Kidney capillary endothelial cell (primary cell): Measurements from ENCODE around the gene EZR.
A peak's percentile ranks its signal among the peaks of the same experiment; 100 is the strongest.

Source experiments
- DNase-seq: peaks from one replicate; pipeline ENCODE4 v3.0.0-alpha.2; 2018; ENCODE audit warnings: low spot score

Gene EZR

GRCh38 chr6:158817728-158818580, 1.2 kb downstream of the EZR start:
- peak; percentile 60 for DNase-seq

GRCh38 chr6:158816803-158817727, 2.1 kb downstream of the EZR start:
- no peak for DNase-seq

- DNase-seq, result no peak
These were observed 2.8 kb downstream of the EZR start for GRCh38 chr6:158816329-158816728.

- DNase-seq, result no peak
These were observed 3.3 kb downstream of the EZR start for GRCh38 chr6:158815907-158816306.

- DNase-seq, result no peak
These were observed 3.8 kb downstream of the EZR start for GRCh38 chr6:158815379-158815724.

- no peak for DNase-seq
These were observed 6.1 kb downstream of the EZR start for GRCh38 chr6:158813032-158813431.

GRCh38 chr6:158812611-158813010, 6.6 kb downstream of the EZR start:
- DNase-seq, result no peak

- no peak for DNase-seq
These were observed 8.7 kb downstream of the EZR start for GRCh38 chr6:158810155-158811095.

- DNase-seq, result no peak
These were observed 10.1 kb downstream of the EZR start for GRCh38 chr6:158808941-158809678.

GRCh38 chr6:158808442-158808833, 10.7 kb downstream of the EZR start:
- no peak for DNase-seq

GRCh38 chr6:158807515-158808441, 11.4 kb downstream of the EZR start:
- DNase-seq, result no peak

GRCh38 chr6:158805698-158806377, 13.3 kb downstream of the EZR start:
- DNase-seq, result no peak

GRCh38 chr6:158804207-158804606, 15.0 kb downstream of the EZR start:
- no peak for DNase-seq

- DNase-seq, result peak; percentile 76
These were observed 15.4 kb downstream of the EZR start for GRCh38 chr6:158803733-158804143.

GRCh38 chr6:158801655-158802294, 17.4 kb downstream of the EZR start:
- no peak for DNase-seq

- peak; percentile 50 for DNase-seq
These were observed 19.9 kb downstream of the EZR start for GRCh38 chr6:158799051-158799792.

- no peak for DNase-seq
These were observed 20.9 kb downstream of the EZR start for GRCh38 chr6:158798311-158798710.
